HEK293 (cell line): ENCODE measurements around the gene ZNF541.

Experiments
- CTCF ChIA-PET: fragments of 350-600 bp; formaldehyde crosslinking; extraction: SDS; loops from one replicate; lab custom pipeline; 2021; ENCODE audit warnings: antibody characterized with exemption; lab: Yijun Ruan, JAX
- POLR2A ChIA-PET: fragments of 300-600 bp; formaldehyde crosslinking; extraction: SDS; loops from one replicate; lab custom pipeline; 2020; ENCODE audit warnings: antibody characterized with exemption, inconsistent platforms; lab: Yijun Ruan, JAX
- H3K27ac ChIP-seq: fragments of 200-500 bp; sonication (Bioruptor generic); 2 replicates; pipeline ENCODE4 v1.5.1; 2014; ENCODE audit warnings: low read depth, low read length, control low read depth, inconsistent platforms; ENCODE audit errors: extremely low read depth
- H3K36me3 ChIP-seq, 2 experiments: fragments of 200-500 bp in 1 of 2; sonication (Bioruptor generic) in 1 of 2; 1 replicate in 1 of 2; 2 replicates in 1 of 2; pipeline ENCODE4 v1.5.1; 2014 to 2017; ENCODE audit warnings: inconsistent platforms in 2 of 2, low read length in 2 of 2; ENCODE audit not compliant: control insufficient read depth in 2 of 2, insufficient read depth in 1 of 2
- H3K4me1 ChIP-seq: fragments of 200-500 bp; sonication (Bioruptor generic); 2 replicates; pipeline ENCODE4 v1.5.1; 2014; ENCODE audit warnings: mild to moderate bottlenecking, low read length, inconsistent platforms; ENCODE audit not compliant: control insufficient read depth, insufficient read depth
- H3K4me3 ChIP-seq: 2 replicates; pipeline ENCODE4 v1.5.1; 2011; ENCODE audit warnings: low read depth, mild to moderate bottlenecking, control low read depth, low read length, moderate library complexity
- H3K9me3 ChIP-seq: fragments of 200-500 bp; sonication (Bioruptor generic); 2 replicates; pipeline ENCODE4 v1.5.1; 2014; ENCODE audit warnings: low read depth, low read length, inconsistent platforms; ENCODE audit not compliant: control insufficient read depth, insufficient read depth
- GLIS1 ChIP-seq: fragments of 450-650 bp; formaldehyde crosslinking; IDR thresholded peaks from 2 replicates; pipeline ENCODE4 v1.5.1; 2016; ENCODE audit warnings: missing biosample characterization, missing genetic modification characterization
- MZF1 ChIP-seq: fragments of 450-650 bp; formaldehyde crosslinking; IDR thresholded peaks from 2 replicates; pipeline ENCODE4 v1.5.1; 2017; ENCODE audit warnings: missing biosample characterization, missing genetic modification characterization, borderline replicate concordance
- PRDM1 ChIP-seq: fragments of 450-650 bp; formaldehyde crosslinking; IDR thresholded peaks from 2 replicates; pipeline ENCODE4; 2016; ENCODE audit warnings: missing biosample characterization, missing genetic modification characterization
- PRDM10 ChIP-seq: fragments of 450-650 bp; formaldehyde crosslinking; IDR thresholded peaks from 2 replicates; pipeline ENCODE4 v1.5.1; 2016; ENCODE audit warnings: missing biosample characterization, missing genetic modification characterization
- SCRT2 ChIP-seq: fragments of 450-650 bp; formaldehyde crosslinking; IDR thresholded peaks from 2 replicates; pipeline ENCODE4 v1.5.1; 2016; ENCODE audit warnings: missing biosample characterization, missing genetic modification characterization
- SP3 ChIP-seq: fragments of 450-650 bp; formaldehyde crosslinking; IDR thresholded peaks from 2 replicates; pipeline ENCODE4 v1.5.1; 2016; ENCODE audit warnings: missing biosample characterization, missing genetic modification characterization
- WT1 ChIP-seq: fragments of 450-650 bp; formaldehyde crosslinking; IDR thresholded peaks from 2 replicates; pipeline ENCODE4 v1.5.1; 2016; ENCODE audit warnings: missing biosample characterization, missing genetic modification characterization
- ZFP37 ChIP-seq: fragments of 450-650 bp; formaldehyde crosslinking; IDR thresholded peaks from 2 replicates; pipeline ENCODE4 v1.5.1; 2016; ENCODE audit warnings: missing biosample characterization, missing genetic modification characterization
- ZNF112 ChIP-seq: fragments of 450-650 bp; formaldehyde crosslinking; IDR thresholded peaks from 2 replicates; pipeline ENCODE4 v1.5.0; 2017; ENCODE audit warnings: missing biosample characterization, missing genetic modification characterization
- ZNF174 ChIP-seq: fragments of 450-650 bp; formaldehyde crosslinking; IDR thresholded peaks from 2 replicates; pipeline ENCODE4 v1.5.0; 2017; ENCODE audit warnings: missing biosample characterization, mild to moderate bottlenecking, missing genetic modification characterization
- ZNF362 ChIP-seq: fragments of 450-650 bp; formaldehyde crosslinking; IDR thresholded peaks from 2 replicates; pipeline ENCODE4 v1.5.1; 2016; ENCODE audit warnings: missing biosample characterization, missing genetic modification characterization
- ZNF548 ChIP-seq: fragments of 450-650 bp; formaldehyde crosslinking; IDR thresholded peaks from 2 replicates; pipeline ENCODE4 v1.5.1; 2016; ENCODE audit warnings: missing biosample characterization, missing genetic modification characterization
- ZNF624 ChIP-seq: fragments of 450-650 bp; formaldehyde crosslinking; IDR thresholded peaks from 2 replicates; pipeline ENCODE4 v1.5.1; 2017; ENCODE audit warnings: missing biosample characterization, missing genetic modification characterization
- ZNF76 ChIP-seq: fragments of 450-650 bp; formaldehyde crosslinking; IDR thresholded peaks from 2 replicates; pipeline ENCODE4; 2016; ENCODE audit warnings: low read depth, missing biosample characterization, missing genetic modification characterization, borderline replicate concordance
- ZNF777 ChIP-seq: fragments of 450-650 bp; formaldehyde crosslinking; IDR thresholded peaks from 2 replicates; pipeline ENCODE4 v1.5.1; 2017; ENCODE audit warnings: missing biosample characterization, missing genetic modification characterization, borderline replicate concordance
- ZSCAN23 ChIP-seq: fragments of 450-650 bp; formaldehyde crosslinking; IDR thresholded peaks from 2 replicates; pipeline ENCODE4 v1.5.1; 2016; ENCODE audit warnings: missing biosample characterization, missing genetic modification characterization
- ZSCAN30 ChIP-seq: fragments of 450-650 bp; IDR thresholded peaks from 2 replicates; pipeline ENCODE4 v1.5.1; 2018; ENCODE audit warnings: missing biosample characterization, mild to moderate bottlenecking, missing genetic modification characterization, moderate library complexity
- ZSCAN4 ChIP-seq: fragments of 450-650 bp; formaldehyde crosslinking; IDR thresholded peaks from 2 replicates; pipeline ENCODE4 v1.5.1; 2017; ENCODE audit warnings: missing biosample characterization, missing genetic modification characterization
- TF ChIP-seq, protein P1 (sequence below): fragments of 450-650 bp; formaldehyde crosslinking; IDR thresholded peaks from 2 replicates; pipeline ENCODE4 v1.5.1; 2016; ENCODE audit warnings: missing biosample characterization, missing genetic modification characterization
- TF ChIP-seq, protein P2 (sequence below): IDR thresholded peaks from 2 replicates; pipeline ENCODE4 v1.6.1; 2011; ENCODE audit warnings: mild to moderate bottlenecking, low read depth, low read length, borderline replicate concordance

The ZNF541 gene

DNA sequence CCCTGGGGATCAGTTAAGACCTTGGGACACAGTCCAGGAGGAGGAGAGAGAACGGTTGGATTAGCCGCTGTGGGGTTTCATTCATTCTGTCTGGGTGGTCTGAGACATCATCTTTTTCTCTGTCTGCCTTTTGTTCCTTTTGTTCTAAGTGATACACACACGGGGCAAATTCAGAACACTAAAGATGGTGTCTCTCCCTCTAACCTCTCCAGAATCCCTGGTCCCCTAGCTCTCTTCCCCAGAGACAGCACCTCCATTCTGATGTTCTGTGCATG, 41.0 kb upstream of the ZNF541 start:
- CTCF ChIA-PET: interaction anchor here (0.7 kb wide), 1 partner anchor 129 kb away, joined by 4 read pairs; no protein-coding TSS in a partner anchor
- peaks cover 10% of the 10 kb centered on the region for H3K4me1 ChIP-seq
- no peaks in the 10 kb centered on the region for H3K9me3 ChIP-seq
- peak overlapping the region; percentile 45; the same call in 1 of the 2 replicates for H3K27ac ChIP-seq
- TF ChIP-seq ZFP37 (tag by site-specific recombination) (no peak), ZSCAN4 (tag by site-specific recombination) (no peak), ZSCAN23 (no peak), SCRT2 (tag by site-specific recombination) (no peak), ZNF174 (tag by site-specific recombination) (no peak), ZNF76 (tag by site-specific recombination) (no peak), MZF1 (no peak), WT1 (tag by site-specific recombination) (no peak), ZNF624 (tag by site-specific recombination) (no peak), SP3 (tag by site-specific recombination) (no peak), ZNF362 (tag by site-specific recombination) (no peak), ZNF112 (tag by site-specific recombination) (no peak), ZNF777 (tag by site-specific recombination) (no peak), ZNF548 (no peak)
- TF ChIP-seq, protein P1, sequence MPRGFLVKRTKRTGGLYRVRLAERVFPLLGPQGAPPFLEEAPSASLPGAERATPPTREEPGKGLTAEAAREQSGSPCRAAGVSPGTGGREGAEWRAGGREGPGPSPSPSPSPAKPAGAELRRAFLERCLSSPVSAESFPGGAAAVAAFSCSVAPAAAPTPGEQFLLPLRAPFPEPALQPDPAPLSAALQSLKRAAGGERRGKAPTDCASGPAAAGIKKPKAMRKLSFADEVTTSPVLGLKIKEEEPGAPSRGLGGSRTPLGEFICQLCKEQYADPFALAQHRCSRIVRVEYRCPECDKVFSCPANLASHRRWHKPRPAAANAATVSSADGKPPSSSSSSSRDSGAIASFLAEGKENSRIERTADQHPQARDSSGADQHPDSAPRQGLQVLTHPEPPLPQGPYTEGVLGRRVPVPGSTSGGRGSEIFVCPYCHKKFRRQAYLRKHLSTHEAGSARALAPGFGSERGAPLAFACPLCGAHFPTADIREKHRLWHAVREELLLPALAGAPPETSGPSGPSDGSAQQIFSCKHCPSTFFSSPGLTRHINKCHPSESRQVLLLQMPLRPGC: no peak
- POLR2A ChIA-PET: interaction anchor here (0.5 to 1.2 kb wide), 2 partner anchors 10 to 12 kb away, joined by 3 to 4 read pairs; no protein-coding TSS in a partner anchor
- no peak overlapping the region for H3K4me3 ChIP-seq
- peaks cover 10 to 17% of the 10 kb centered on the region in 2 experiments; a peak in 2 of 3 replicates for H3K36me3 ChIP-seq

- no peak overlapping the region for H3K4me3 ChIP-seq
- TF ChIP-seq, protein P2, sequence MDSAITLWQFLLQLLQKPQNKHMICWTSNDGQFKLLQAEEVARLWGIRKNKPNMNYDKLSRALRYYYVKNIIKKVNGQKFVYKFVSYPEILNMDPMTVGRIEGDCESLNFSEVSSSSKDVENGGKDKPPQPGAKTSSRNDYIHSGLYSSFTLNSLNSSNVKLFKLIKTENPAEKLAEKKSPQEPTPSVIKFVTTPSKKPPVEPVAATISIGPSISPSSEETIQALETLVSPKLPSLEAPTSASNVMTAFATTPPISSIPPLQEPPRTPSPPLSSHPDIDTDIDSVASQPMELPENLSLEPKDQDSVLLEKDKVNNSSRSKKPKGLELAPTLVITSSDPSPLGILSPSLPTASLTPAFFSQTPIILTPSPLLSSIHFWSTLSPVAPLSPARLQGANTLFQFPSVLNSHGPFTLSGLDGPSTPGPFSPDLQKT: no peak
- TF ChIP-seq PRDM1 (tag by site-specific recombination) (peak; percentile 29; the same call in 1 of the 2 replicates), PRDM10 (tag by site-specific recombination) (peak; percentile 43; the same call in 1 of the 2 replicates), ZSCAN30 (tag by site-specific recombination) (0 out of 2 replicates have a peak, but pooled peaks have one; percentile 30), GLIS1 (tag by site-specific recombination) (0 out of 2 replicates have a peak, but pooled peaks have one; percentile 11)
- no peaks in the 10 kb centered on the region for H3K9me3 ChIP-seq
- peak overlapping the region; percentile 47 for H3K27ac ChIP-seq
- H3K4me1 ChIP-seq: peaks cover 10% of the 10 kb centered on the region
- CTCF ChIA-PET: interaction anchor here (0.6 to 1.0 kb wide), 3 partner anchors 86 to 129 kb away, joined by 3 to 4 read pairs (median 3); partner anchors contain the start of gene NAPA
- H3K36me3 ChIP-seq: peaks cover 10 to 17% of the 10 kb centered on the region in 2 experiments; a peak in 2 of 3 replicates
- POLR2A ChIA-PET: interaction anchor here (0.5 to 1.2 kb wide), 3 partner anchors 11 to 35 kb away, joined by 3 to 4 read pairs (median 3); no protein-coding TSS in a partner anchor
These were observed 40.4 kb upstream of the ZNF541 start for GRCh38 chr19:47613165-47614020.
